KG1 (cell line): Measurements from ENCODE around the gene ORC5.
"Not testable (repeated sequence)": the region's sequence is repeated elsewhere in the genome, so short reads cannot be mapped to it uniquely, and the experiment has no call there.

ENCODE experiments used
- DNase-seq: peaks from one replicate; lab custom pipeline; 2025; lab: John Stamatoyannopoulos, UW

The ORC5 gene

DNA sequence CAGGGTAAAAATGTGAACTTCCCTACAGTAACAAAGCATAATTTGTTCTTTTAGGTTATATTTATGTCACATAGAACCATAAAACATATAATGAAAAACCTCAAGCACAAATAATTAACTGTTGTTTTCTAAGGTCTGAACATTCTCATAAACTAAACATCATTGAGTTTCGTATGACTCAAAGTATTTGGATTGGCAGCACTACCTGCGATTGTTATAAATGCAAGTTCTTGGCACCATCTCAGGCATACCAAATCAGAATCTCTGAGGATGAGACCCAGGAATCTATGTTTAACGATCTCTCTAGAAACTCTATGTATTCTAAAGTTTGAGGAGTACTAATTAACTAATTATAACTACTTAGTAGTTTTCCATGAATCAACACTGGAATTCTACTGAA is 22.5 kb downstream of the ORC5 start:
- no peak for DNase-seq

DNA sequence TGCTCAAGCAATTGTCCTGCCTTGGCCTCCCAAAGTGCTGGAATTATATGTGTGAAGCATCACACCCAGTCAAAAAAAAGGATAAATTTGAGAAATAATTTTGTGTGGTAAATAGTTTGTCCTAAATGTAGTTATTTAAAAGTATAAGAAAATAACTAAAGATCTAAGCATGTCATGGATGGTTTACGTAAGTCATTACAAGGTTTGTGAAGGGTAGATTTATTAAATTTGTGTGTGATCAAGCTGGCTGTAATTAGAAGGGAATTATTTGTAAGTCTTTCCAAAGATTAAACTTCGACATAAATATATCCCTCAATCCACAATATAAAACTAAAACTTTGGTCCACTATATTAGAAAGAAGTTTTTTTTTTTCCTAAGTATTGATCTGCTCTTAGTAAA is 28.6 kb downstream of the ORC5 start:
- no peak for DNase-seq

DNA sequence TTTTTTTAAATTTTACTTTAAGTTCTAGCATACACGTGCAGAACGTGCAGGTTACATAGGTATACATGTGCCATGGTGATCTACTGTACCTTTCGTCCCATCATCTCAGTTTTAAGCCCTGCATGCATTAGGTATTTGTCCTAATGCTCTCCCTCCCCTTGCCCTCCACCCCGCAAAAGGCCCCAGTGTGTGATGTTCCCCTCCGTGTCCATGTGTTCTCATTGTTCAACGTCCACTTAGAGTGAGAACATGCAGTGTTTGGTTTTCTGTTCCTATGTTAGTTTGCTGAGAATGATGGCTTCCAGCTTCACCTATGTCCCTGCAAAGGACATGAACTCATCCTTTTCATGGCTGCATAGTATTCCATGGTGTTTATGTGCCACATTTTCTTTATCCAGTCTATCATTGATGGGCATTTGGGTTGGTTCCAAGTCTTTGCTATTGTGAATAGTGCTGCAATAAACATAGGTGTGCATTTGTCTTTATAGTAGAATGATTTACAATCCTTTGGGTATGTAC is 30.2 kb downstream of the ORC5 start:
- DNase-seq, result not testable (repeated sequence)

DNA sequence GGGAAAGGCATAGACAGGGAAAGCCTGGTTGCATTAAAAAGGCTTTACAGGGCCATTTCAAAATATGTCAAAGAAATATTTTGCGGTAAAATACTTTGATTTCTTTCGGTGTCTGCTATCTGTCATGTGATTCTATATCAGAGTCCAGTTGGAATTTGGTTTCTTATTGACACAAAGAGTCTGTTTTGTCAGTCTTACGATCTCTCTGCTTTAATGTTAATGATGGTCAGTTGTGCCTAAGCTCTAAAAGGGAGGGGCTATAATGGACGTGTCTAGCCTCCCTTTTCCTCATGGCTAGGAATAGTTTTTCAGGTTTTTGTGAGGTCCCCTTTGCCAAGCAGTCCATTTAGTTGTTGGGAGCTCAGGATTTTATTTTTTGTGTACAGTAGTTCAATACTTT is 31.5 kb downstream of the ORC5 start:
- DNase-seq, result no peak

DNA sequence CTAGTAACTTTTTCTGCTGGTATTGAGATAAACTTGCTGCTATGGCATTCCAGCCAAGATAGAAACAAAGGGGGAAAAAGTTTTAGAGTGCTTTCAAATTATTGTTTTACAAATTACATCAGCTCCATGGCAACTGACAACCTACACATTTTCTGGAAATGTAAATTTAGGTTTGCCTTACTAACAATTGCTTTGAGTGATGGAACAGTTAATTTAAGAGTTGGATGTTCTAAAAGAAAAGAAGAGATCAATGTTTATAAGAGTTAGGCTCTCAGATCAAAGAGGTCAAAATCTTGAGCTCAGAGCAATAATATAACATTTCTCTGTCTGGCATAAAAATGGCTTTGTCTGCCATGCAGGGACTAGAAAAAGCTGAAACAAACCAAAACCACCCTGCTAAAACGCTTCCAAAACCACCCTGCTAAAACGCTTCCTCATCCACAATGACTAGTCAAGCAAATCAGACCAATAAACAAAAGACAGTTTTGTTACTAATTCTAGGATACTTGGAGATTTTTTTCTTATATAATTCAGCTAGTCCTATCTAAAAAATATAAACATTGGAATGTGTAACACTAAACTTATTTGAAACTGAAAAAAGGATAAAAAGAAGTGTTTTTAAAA is 32.3 kb downstream of the ORC5 start:
- no peak for DNase-seq

DNA sequence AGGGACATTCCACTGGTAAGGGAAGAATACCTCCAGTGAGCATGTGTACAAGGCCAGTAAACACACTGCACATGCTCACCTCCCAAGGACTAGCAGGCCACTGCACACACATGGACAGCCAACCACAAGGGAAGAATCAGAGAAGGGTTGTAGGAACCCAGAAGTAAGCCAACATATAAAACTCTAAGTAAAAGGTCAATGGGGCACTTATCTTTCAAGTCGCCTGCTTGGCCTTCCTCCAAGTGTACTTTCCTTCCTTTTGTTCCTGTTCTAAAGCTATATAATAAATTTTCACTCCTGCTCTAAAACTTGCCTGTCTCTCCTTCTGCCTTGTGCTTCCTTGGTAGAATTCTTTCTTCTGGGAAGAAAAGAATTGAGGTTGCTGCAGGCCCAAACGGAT is 33.0 kb downstream of the ORC5 start:
- DNase-seq, result peak; percentile 1

DNA sequence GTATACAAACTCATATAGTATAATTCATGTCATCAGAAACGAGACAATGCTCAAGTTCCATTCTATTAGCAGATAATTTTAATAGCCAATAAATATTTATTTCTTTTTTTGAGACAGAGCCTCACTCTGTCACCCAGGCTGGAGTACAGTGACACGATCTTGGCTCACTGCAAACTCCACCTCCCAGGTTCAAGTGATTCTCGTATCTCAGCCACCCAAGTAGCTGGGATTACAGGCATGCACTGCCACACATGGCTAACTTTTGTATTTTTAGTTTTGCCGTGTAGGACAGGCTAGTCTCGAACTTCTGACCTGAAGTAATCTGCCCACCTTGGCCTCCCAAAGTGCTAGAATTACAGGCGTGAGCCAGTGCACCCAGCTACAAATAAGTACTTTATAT is 45.7 kb downstream of the ORC5 start:
- no peak for DNase-seq

DNA sequence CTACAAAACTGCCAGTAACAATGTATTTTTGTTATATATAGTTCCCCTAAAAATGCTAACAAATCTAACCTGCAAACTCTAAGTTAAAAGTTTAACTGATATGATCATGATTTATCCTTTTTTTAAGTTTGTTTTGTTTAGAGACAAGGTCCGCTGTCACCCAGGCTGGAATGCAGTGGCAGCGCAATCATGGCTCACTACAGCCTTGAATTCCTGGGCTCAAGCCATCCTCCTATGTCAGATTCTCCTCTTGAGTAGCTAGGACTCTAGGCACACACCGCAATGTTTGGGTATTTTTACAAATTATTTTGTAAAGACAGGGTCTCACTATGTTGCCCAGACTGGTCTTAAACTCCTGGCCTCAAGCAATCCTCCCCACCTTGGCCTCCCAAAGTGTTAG is 46.6 kb downstream of the ORC5 start:
- DNase-seq, result no peak

DNA sequence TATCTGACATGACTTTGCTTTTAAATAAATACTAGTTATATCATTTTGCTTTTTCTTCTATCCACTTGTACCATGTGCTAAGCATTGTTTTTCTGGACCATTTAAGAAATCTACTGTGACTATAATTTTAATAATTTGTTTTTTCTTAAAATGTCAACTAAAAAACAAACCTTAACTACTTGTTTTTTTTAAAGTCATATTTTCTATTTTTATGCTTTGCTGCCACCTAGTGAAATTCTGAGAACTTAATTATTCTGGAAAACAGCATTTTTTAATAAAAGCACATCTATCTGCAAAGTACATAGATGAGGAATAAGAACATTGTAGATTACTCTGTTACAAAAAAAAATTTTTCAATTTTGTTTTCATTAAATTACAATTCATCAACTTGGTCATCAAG is 47.4 kb downstream of the ORC5 start:
- no peak for DNase-seq

DNA sequence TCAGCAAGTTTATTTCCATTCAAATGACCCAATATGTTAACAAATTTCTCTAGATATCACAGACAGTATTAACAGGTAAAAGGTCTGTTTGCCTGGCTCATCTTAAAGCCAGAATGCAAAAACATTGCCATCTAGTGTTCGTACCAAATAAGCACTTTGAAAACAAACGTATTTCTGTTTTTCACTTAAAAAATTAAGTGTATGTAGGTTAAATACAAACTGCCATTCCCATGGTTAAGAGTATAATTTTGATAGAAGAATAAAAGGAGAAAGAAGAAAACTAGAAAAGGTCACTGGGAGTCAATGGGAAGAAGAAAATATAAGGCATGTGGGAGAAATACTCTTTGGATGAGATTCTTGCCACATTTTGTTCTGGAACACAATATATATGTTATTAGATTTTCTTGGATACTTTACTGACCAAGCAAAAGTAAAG is 51.0 kb downstream of the ORC5 start:
- no peak for DNase-seq

DNA sequence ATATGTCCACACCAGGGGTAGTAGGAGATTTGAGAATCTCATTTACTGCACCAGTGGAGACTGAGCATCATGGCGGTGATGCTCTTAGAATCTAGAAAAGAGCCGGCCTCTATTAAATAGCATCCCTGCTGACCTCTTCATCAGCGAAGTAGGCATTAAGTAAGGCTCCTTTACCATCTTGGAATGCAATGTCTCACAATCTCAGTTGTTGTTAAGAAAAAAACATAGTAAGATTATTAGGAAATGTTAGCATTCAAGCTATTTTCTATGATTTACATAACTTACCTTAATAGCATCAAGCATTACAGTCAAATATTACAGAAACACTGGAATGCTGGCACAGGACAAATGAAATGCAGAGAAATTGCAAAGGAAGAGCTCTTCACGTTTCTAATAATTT is 54.5 kb downstream of the ORC5 start:
- no peak for DNase-seq

DNA sequence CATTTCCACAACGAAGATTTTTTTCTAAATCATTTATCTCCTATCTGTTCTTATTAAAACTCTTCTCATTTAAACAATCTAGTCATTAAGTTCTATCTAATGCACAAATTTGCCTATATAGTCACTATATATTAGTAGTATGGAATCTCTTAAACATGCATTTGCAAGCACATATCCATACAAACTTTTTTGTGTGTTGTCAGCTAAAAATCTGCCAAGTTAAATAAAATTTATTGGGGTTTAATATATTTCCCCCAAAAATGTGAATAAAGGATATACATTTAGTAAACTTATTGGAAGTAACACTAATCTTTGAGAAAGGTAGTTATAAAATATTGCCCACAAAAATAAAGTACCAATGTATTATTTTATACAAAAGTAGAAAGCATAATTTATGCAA is 55.3 kb downstream of the ORC5 start:
- no peak for DNase-seq

DNA sequence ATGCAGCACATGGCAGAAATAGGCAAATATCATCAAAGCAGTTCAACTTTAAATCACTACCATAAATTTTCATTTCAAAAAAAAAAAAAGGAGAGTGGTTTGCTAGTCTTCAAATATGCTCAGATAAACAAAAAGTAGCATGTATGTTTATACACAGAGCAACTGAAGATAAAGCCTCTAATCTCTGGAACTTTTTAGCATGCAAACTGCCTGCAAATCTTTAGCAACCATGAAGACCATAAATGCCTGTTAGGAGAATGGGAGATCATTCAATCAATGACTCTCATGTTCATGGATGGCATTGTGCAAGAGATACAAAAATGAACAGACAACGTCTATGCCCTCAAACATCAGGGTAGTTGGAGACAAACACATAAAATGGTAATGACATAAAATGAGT is 57.3 kb downstream of the ORC5 start:
- DNase-seq, result no peak

DNA sequence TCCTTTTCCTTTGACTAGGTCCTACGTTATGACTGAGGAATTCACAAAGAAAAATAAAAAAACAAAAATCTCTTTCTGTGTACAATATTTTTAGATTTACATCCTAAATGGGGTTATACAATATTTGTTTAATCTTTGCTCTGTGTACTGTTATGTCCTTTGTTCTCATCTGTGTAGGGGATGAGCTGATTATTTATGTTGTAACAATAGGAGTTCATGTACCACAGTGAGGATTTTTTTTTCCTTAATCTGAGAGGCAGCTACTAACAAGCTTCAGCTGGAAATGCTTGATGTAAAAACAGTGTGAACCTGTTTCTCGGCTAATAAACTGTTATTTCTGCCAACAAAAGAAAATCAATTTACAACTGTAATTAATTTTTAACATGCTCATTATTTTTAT is 58.0 kb downstream of the ORC5 start:
- DNase-seq, result no peak

DNA sequence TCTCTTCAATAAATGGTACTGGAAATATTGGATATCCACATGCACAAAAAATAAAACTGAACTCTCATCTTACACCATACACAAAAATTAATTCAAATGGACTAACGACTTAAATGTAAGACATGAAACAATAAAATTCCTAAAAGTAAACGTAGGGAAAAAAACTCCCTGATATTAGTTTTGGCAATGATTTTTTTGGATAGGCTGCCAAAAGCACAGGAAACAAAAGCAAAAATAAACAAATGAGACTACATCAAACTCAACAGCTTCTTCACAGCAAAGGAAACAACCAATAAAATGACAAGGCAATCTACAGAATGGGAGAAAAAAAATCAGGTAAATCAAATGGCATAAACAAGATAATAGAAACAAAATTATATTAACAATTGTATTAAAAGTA is 65.7 kb downstream of the ORC5 start:
- DNase-seq, result no peak

DNA sequence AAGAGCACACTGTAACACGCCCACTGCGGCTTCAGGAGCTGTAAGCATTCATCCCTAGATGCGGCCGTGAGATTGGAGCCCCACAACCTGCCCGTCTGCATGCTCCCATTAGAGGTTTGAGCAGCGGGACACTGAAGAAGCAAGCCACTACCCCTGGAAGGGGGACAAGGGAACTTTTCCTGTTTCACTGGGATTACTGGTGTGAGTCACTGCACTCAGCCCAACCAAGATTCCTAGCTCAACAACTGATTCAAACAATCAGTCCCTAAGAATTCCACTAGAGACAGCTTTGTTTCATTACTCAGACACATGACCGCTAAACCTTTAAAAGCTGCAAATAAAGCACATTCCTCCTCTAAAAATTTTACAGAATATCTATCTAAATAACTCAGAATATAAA is 69.8 kb downstream of the ORC5 start:
- no peak for DNase-seq

DNA sequence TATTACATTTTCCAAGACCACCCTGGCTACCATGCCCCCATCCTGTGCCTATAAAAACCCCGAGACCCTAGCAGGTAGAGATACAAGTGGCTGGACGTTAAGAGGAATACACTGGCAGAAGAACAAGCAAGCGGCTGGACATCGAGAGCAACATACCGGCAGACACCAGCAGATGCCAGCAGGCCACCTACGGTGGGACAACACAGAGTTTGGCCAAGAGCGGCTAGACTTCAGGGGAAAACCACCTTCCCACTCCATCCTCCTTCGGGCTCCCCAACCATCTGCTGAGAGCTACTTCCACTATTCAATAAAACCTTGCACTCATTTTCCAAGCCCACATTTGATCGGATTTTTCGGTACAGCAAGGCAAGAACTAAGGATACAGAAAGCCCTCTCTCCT is 70.3 kb downstream of the ORC5 start:
- no peak for DNase-seq

DNA sequence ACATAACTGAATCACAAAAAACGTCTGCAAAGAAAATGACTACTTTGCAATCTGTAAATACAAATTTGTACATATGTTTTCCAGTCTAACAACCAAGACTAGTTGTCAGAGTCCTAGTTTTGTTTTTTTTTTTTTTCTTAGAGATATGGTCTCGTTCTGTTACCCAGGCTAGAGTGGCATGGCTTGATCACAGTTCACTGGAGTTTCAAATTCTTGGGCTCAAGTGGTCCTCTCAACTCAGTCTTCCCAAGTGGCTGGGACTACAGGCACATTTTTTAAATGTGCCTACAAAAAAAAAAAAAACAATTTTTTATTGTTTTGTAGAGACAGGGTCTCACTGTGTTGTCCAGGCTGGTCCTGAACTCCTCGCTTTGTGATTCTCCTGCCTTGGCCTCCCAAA is 70.8 kb downstream of the ORC5 start:
- DNase-seq, result no peak

DNA sequence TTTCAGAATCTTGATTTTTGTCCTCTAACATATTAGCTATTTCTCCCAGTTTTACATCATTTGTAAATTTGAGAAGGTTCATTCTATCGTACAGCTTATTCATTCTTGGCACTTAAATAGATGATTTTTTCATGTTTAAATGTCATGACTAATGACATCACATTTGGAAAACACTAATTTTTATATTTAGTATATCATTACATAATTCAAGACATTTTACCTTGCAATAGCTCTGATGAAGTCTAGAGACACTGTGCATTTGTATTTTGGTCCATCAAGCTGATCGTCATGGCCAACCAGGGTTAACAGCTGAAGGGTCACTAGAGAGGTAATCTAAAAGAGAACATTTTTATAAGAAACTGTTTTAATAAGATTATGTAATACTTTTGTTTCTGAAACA is 71.3 kb downstream of the ORC5 start:
- no peak for DNase-seq

DNA sequence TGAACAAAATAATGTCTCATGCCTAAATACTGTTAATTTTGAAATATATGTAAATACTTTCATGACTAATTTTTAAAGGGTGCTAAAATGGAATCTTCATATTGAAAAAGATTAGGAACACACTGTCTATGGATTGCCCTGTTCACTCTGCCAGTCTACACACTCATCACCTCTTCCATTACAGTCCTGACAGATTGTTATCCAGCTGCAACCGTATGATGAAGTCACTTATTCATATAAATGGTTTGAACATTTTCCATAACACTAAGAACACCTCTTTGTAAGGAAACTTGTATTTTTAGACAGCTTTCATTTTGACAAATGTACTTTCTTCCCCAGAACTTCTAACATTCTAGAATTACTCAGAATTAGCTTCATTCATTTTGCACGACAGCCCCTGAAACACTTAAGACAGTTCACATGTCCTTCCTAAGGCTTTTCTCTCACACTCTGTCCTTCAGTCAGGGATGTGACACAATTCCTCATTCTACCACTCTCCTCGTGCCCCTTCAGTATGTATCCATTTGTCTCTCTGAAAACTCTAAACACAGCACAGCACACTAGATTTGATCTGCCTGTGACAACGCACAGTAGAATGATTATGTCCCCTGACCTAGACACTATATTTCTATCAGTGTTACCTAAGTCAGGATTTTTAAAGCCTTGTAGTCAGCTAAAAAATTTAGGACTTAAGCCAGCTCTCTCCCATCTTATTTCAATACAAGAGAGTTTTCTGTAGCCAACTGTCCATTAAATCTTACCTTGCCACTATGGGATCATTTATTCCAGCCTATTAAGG is 71.9 kb downstream of the ORC5 start:
- no peak for DNase-seq

DNA sequence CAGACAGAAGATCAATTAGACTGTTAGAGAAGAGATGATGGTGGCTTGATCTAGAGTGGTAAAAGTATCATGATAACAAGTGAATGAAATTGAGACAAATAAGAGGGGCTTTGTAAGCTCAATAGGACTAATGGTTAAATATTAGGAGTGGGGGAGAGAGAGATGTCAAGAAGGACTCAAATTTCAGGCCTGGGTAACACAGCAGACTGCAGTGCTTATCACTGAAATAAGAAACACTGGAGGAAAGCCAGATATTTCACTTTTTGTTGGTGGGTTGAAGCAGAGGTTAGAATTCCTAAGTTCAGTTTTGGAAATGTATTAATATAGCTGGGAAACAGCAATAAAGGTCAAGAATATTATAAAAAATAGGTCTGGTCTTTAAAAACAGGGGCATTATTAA is 74.6 kb downstream of the ORC5 start:
- DNase-seq, result no peak

DNA sequence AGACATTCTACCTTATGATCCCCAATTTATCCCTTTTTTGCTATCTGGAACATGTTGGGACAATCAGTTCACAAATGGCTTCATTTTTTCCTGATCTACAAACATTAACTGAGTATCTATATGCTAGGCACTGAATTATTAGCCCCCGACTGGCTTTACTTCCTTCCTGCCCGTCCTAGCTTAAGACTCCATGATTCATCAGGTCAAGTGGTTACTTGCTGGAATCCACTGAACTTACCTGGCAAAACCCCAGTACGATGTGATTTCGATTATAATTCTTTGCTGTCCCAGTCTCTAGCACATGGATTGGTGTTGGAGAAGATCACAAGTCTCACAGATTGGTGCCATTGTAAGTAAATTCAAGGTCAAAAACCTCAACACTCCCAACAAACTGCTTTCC is 77.1 kb downstream of the ORC5 start:
- no peak for DNase-seq

DNA sequence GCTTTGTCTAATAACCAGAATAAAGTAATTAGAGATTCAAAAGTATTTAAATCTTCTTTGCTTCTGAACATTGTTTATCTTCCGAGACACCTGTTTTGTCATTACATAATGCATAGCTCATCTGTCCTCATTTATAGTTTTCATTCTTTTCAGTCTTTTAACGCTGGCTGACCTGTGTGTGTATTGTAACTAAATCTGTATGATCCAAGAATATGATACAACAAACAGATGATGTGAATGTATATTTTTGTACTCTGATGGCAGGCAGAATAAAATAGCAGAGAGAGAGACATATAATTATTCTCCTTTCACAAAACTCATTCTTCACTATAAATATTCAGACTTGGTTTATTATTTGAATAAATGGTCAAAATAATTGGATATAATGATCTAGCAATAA is 80.6 kb downstream of the ORC5 start:
- no peak for DNase-seq

DNA sequence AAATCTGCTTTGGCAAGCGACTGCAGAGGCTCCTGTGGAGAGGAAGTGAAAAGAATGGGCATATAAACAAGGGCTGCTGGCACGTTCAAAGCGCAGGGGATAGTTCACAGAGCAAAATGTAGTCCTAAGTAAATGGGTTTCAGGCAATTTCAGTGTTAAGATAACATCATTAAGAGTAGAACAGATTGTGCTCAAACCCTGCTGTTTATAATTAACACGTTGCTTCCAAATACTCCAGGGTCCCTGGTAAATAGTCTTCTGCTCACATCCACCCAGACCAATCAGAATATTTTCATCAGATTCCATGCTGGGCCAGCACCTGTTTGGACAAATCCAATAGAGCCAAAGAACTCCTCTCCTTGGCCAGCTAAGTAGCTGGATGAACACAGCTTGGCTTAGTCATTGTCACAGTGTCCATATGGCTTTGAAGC is 81.4 kb downstream of the ORC5 start:
- DNase-seq, result no peak
